OCI-LY7 (cell line): ENCODE results near the gene TTC14. TPM values are rescaled to one million over a fixed set of nuclear protein-coding genes. Genes with fewer than 3 reads are reported as not detected.
A peak's percentile ranks its signal among the peaks of the same experiment; 100 is the strongest.

Experiments
- BruUV-seq: library from RNA; stranded (reverse); fragments of 400-500 nt; replicated peaks from 2 replicates; lab custom pipeline; 2021; lab: Mats Ljungman, UMichigan
- CTCF ChIA-PET: fragments of 300-600 bp; sonication (Branson Sonifier 250); formaldehyde crosslinking; loops from one replicate; lab custom pipeline; 2022; ENCODE audit warnings: antibody characterized with exemption; ENCODE audit not compliant: unreplicated experiment; lab: Charles Lee
- POLR2A ChIA-PET: fragments of 300-600 bp; sonication (Branson Sonifier 250); formaldehyde crosslinking; loops from one replicate; lab custom pipeline; 2022; ENCODE audit warnings: antibody characterized with exemption; lab: Charles Lee
- DNase-seq: peaks from one replicate; pipeline ENCODE4 v3.0.0-alpha.2; 2015; ENCODE audit warnings: low spot score
- H2AFZ ChIP-seq: fragments of 200-600 bp; sonication (generic), shearing (Covaris generic); 2 replicates; pipeline ENCODE4 v1.6.1; 2014; ENCODE audit warnings: mild to moderate bottlenecking, antibody characterized with exemption, low read length, moderate library complexity
- H3K27ac ChIP-seq: fragments of 200-600 bp; sonication (generic); 2 replicates; pipeline ENCODE4 v1.5.1; 2014; ENCODE audit warnings: mixed run types, low read depth, mild to moderate bottlenecking, moderate library complexity, low read length, inconsistent platforms; ENCODE audit not compliant: poor library complexity, severe bottlenecking
- H3K36me3 ChIP-seq: fragments of 200-600 bp; sonication (generic); 2 replicates; pipeline ENCODE4 v1.6.1; 2014; ENCODE audit warnings: mild to moderate bottlenecking, antibody characterized with exemption, low read length, moderate library complexity, mixed read lengths; ENCODE audit not compliant: insufficient read depth
- H3K4me1 ChIP-seq: fragments of 200-600 bp; sonication (generic); 2 replicates; pipeline ENCODE4 v1.5.1; 2014; ENCODE audit warnings: mild to moderate bottlenecking, low read length; ENCODE audit not compliant: insufficient read depth, poor library complexity, severe bottlenecking
- H3K4me2 ChIP-seq: fragments of 200-600 bp; sonication (generic); 2 replicates; pipeline ENCODE4 v1.6.1; 2014; ENCODE audit warnings: mild to moderate bottlenecking, low read length
- H3K4me3 ChIP-seq: fragments of 200-600 bp; sonication (generic); 2 replicates; pipeline ENCODE4 v1.5.1; 2014; ENCODE audit warnings: mild to moderate bottlenecking, low read depth, low read length; ENCODE audit not compliant: poor library complexity, severe bottlenecking
- H3K79me2 ChIP-seq: fragments of 200-600 bp; sonication (generic); 2 replicates; pipeline ENCODE4 v1.6.1; 2016; ENCODE audit warnings: low read depth, mild to moderate bottlenecking, low read length, moderate library complexity, mixed read lengths; ENCODE audit not compliant: insufficient read depth
- H3K9me2 ChIP-seq: fragments of 200-600 bp; sonication (generic); 2 replicates; pipeline ENCODE4 v1.6.1; 2016; ENCODE audit warnings: mild to moderate bottlenecking, low read length, mixed read lengths; ENCODE audit not compliant: insufficient read depth
- H3K9me3 ChIP-seq: fragments of 200-600 bp; sonication (generic); 2 replicates; pipeline ENCODE4 v1.6.1; 2014; ENCODE audit warnings: mild to moderate bottlenecking, mixed run types, low read length, mixed read lengths
- H4K20me1 ChIP-seq: fragments of 200-600 bp; sonication (generic); 2 replicates; pipeline ENCODE4 v1.6.1; 2014; ENCODE audit warnings: mild to moderate bottlenecking, antibody characterized with exemption, low read length, moderate library complexity, mixed read lengths; ENCODE audit not compliant: insufficient read depth
- EZH2phosphoT487 ChIP-seq: fragments of 200-600 bp; sonication (generic); IDR thresholded peaks from 2 replicates; pipeline ENCODE4 v1.6.1; 2018; ENCODE audit warnings: low read depth, borderline replicate concordance, mild to moderate bottlenecking, mixed run types, antibody characterized with exemption, low read length, moderate library complexity, mixed read lengths
- intact Hi-C: fragments of 100-400 bp; cut with micrococcal nuclease; formaldehyde crosslinking; loops from one replicate; pipeline ENCODE4 v1.10.0; 2022; ENCODE audit not compliant: unreplicated experiment
- total RNA-seq, 2 experiments: library from RNA; depleted of rRNA in 1 of 2; stranded (reverse); fragments of >200 nt in 1 of 2; shearing (Covaris generic) in 1 of 2; gene quantifications; 2 replicates each; pipeline ENCODE4 v1.2.3, GENCODE V29; 2014 to 2022
- TF ChIP-seq, protein P1 (sequence below): fragments of 200-600 bp; sonication (generic); conservative IDR thresholded peaks from 2 replicates; pipeline ENCODE4 v1.5.1; 2014; ENCODE audit warnings: mild to moderate bottlenecking, antibody characterized with exemption, low read length, moderate library complexity, mixed read lengths

Gene TTC14
- total RNA-seq, 2 experiments from 2014 or later = 52.4 to 72.9 TPM

DNA sequence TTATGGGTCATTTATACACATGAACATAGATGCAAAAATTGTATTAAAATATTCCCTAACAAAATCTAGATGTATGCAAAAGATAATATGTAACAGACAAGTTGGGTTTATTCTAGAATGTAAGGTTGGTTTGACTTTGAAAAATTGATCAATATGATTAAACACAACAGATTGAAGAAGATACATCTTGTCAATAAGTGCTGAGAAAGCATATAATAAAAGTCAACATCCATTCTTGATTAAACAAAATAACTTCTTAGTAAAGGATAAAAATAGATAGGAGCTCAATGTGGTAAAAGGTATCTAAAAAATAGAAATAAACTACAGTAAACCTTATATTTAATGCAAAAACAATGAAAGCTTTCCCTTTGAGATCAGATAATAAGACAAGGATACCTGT, 39.0 kb downstream of the TTC14 start:
- TF ChIP-seq, protein P1, sequence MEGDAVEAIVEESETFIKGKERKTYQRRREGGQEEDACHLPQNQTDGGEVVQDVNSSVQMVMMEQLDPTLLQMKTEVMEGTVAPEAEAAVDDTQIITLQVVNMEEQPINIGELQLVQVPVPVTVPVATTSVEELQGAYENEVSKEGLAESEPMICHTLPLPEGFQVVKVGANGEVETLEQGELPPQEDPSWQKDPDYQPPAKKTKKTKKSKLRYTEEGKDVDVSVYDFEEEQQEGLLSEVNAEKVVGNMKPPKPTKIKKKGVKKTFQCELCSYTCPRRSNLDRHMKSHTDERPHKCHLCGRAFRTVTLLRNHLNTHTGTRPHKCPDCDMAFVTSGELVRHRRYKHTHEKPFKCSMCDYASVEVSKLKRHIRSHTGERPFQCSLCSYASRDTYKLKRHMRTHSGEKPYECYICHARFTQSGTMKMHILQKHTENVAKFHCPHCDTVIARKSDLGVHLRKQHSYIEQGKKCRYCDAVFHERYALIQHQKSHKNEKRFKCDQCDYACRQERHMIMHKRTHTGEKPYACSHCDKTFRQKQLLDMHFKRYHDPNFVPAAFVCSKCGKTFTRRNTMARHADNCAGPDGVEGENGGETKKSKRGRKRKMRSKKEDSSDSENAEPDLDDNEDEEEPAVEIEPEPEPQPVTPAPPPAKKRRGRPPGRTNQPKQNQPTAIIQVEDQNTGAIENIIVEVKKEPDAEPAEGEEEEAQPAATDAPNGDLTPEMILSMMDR = no peak
- TF ChIP-seq EZH2phosphoT487 = no peak
- H3K4me1 ChIP-seq = no peaks in the 10 kb centered on the region
- H3K27ac ChIP-seq = no peak overlapping the region
- intact Hi-C loops = no loop called here
- DNase-seq = no peak
- no TSS peak for BruUV-seq
- H3K36me3 ChIP-seq = no peaks in the 10 kb centered on the region
- no peaks in the 10 kb centered on the region for H3K9me2 ChIP-seq
- H4K20me1 ChIP-seq = no peaks in the 10 kb centered on the region
- ChIA-PET CTCF (no interaction called here), POLR2A (no interaction called here)
- H3K79me2 ChIP-seq = no peaks in the 10 kb centered on the region
- no peaks in the 10 kb centered on the region for H3K9me3 ChIP-seq
- no peak overlapping the region for H3K4me3 ChIP-seq
- no peak overlapping the region for H2AFZ ChIP-seq
- H3K4me2 ChIP-seq = no peak overlapping the region

DNA sequence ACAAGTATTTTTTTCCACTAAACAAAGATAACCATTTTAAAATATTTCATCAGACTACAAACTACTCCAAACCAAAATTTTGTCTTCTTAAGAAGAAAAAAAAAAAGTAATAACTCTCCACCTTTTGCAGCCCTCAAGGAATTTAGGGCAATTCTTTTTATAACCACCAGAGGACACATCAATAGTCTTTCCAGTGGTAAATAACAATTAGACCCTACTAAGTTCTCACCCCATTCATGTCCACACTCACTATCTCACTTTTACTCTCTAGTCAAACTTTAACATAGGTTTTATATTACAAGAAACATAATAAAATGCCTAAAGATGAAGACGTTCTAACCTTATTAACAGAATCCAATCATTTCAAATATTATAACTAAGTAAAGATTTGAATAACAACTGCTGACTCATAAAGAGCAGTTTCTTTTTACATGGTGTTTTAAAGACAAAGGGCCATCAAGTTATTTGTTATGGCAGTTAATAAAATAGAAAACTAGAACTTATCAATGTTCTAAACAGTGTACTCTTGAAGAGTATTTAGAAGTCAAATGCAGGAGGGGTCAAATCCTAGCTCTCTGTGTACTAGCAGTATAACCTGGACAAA, 44.3 kb downstream of the TTC14 start:
- Histone ChIP-seq H3K4me2 (no peak overlapping the region), H3K4me3 (no peak overlapping the region), H3K4me1 (no peaks in the 10 kb centered on the region), H2AFZ (no peak overlapping the region), H3K27ac (no peak overlapping the region), H3K9me2 (no peaks in the 10 kb centered on the region), H3K36me3 (no peaks in the 10 kb centered on the region), H4K20me1 (no peaks in the 10 kb centered on the region), H3K79me2 (no peaks in the 10 kb centered on the region), H3K9me3 (no peaks in the 10 kb centered on the region)
- CTCF ChIA-PET = no interaction called here
- intact Hi-C loops = no loop called here
- TF ChIP-seq EZH2phosphoT487 = no peak
- TF ChIP-seq, protein P1 = peak; percentile 62
- no TSS peak for BruUV-seq
- POLR2A ChIA-PET = interaction anchor here (1.3 kb wide), 1 partner anchor 14 kb away, joined by 3 read pairs; no protein-coding TSS in a partner anchor
- DNase-seq = no peak

DNA sequence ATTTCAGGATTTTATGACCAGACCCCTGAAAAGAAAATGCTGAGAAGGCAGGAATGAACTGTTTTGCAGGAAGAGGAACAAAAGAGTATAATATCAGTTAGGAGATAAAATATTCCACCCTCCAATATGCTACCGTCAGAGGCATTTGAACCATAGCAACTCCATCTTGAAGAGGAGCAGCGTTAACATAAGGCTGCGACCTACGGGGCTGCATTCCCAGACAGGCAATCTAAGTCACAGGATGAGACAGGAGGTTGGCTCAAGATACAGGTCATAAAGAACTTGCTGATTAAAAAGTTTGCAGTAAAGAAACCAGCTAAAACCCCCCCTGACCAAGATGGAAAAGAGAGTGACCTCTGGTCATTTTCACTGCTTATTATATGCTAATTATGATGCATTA, 54.4 kb downstream of the TTC14 start:
- BruUV-seq = no TSS peak
- Histone ChIP-seq H3K79me2 (no peaks in the 10 kb centered on the region), H3K27ac (no peak overlapping the region), H3K9me3 (no peaks in the 10 kb centered on the region), H3K4me2 (no peak overlapping the region), H2AFZ (no peak overlapping the region), H3K4me3 (no peak overlapping the region), H4K20me1 (no peaks in the 10 kb centered on the region), H3K9me2 (no peaks in the 10 kb centered on the region), H3K4me1 (no peaks in the 10 kb centered on the region), H3K36me3 (no peaks in the 10 kb centered on the region)
- no peak for DNase-seq
- CTCF ChIA-PET = no interaction called here
- intact Hi-C loops = no loop called here
- no peak for TF ChIP-seq EZH2phosphoT487
- TF ChIP-seq, protein P1 = no peak
- POLR2A ChIA-PET = no interaction called here
